Common myeloid progenitor, CD34-positive (primary cell): ENCODE results near the gene CYP4F2.
"Not testable (repeated sequence)": the region's sequence is repeated elsewhere in the genome, so short reads cannot be mapped to it uniquely, and the experiment has no call there.

Source experiments
- CTCF ChIA-PET: fragments of 350-600 bp; sonication (Branson Sonifier 250); formaldehyde crosslinking; loops from one replicate; lab custom pipeline; 2021; ENCODE audit warnings: antibody characterized with exemption; lab: Charles Lee
- POLR2A ChIA-PET: fragments of 350-600 bp; sonication (Branson Sonifier 250); formaldehyde crosslinking; loops from one replicate; lab custom pipeline; 2021; ENCODE audit warnings: antibody characterized with exemption; lab: Charles Lee
- DNase-seq, 3 donors: peaks; one replicate each; pipeline versions ENCODE4 v3.0.0 to v3.0.0-alpha.2; 2013
- H3K27ac ChIP-seq, 2 experiments: 1 replicate in 1 of 2; 2 replicates in 1 of 2; pipeline ENCODE4 v1.7.0; 2013; ENCODE audit warnings: inconsistent platforms in 2 of 2, low read length in 2 of 2, mild to moderate bottlenecking in 2 of 2, low read depth in 1 of 2, moderate library complexity in 1 of 2; ENCODE audit not compliant: severe bottlenecking in 2 of 2, insufficient read depth in 1 of 2, poor library complexity in 1 of 2
- H3K27me3 ChIP-seq, 5 experiments: replicated peaks in 2 of 5; 1 replicate in 3 of 5; 2 replicates in 2 of 5; pipeline versions ENCODE4 v1.6.1 to v1.7.0; 2013; ENCODE audit warnings: low read length in 4 of 5, mild to moderate bottlenecking in 2 of 5, moderate library complexity in 2 of 5, inconsistent platforms in 1 of 5; ENCODE audit not compliant: insufficient read depth in 5 of 5, control insufficient read depth in 4 of 5
- H3K36me3 ChIP-seq, 4 experiments: 1 replicate in 2 of 4; 2 replicates in 2 of 4; pipeline versions ENCODE4 v1.6.1 to v1.7.0; 2013; ENCODE audit warnings: low read length in 3 of 4, control low read depth in 1 of 4, mild to moderate bottlenecking in 1 of 4; ENCODE audit not compliant: control insufficient read depth in 4 of 4, insufficient read depth in 4 of 4
- H3K4me1 ChIP-seq, 4 experiments: 1 replicate in 3 of 4; 2 replicates in 1 of 4; pipeline versions ENCODE4 v1.6.1 to v1.7.1; 2013; ENCODE audit warnings: low read length in 3 of 4, mild to moderate bottlenecking in 3 of 4, control low read depth in 1 of 4, inconsistent platforms in 1 of 4, moderate library complexity in 1 of 4; ENCODE audit not compliant: control insufficient read depth in 4 of 4, insufficient read depth in 4 of 4; ENCODE audit errors: control extremely low read depth in 1 of 4
- H3K4me3 ChIP-seq, 7 experiments: 1 replicate in 4 of 7; 2 replicates in 3 of 7; pipeline versions ENCODE4 v1.5.1 to v1.7.0; 2013; ENCODE audit warnings: mild to moderate bottlenecking in 7 of 7, low read length in 6 of 7, moderate library complexity in 6 of 7, inconsistent platforms in 2 of 7, low read depth in 2 of 7, control low read depth in 1 of 7; ENCODE audit not compliant: insufficient read depth in 4 of 7, control insufficient read depth in 1 of 7; ENCODE audit errors: extremely low read depth in 1 of 7
- H3K9me3 ChIP-seq, 5 experiments: 1 replicate in 4 of 5; 2 replicates in 1 of 5; pipeline versions ENCODE4 v1.6.1 to v1.7.1; 2013; ENCODE audit warnings: low read length in 4 of 5, mild to moderate bottlenecking in 2 of 5, inconsistent platforms in 1 of 5, low read depth in 1 of 5, moderate library complexity in 1 of 5; ENCODE audit not compliant: control insufficient read depth in 4 of 5, insufficient read depth in 2 of 5; ENCODE audit errors: control extremely low read depth in 1 of 5
- WGBS: methylation state at CpG from one replicate; pipeline ENCODE4 v1.1.5; 2013; ENCODE audit not compliant: insufficient coverage; 5-methylcytosine and 5-hydroxymethylcytosine counted together

The CYP4F2 gene

DNA sequence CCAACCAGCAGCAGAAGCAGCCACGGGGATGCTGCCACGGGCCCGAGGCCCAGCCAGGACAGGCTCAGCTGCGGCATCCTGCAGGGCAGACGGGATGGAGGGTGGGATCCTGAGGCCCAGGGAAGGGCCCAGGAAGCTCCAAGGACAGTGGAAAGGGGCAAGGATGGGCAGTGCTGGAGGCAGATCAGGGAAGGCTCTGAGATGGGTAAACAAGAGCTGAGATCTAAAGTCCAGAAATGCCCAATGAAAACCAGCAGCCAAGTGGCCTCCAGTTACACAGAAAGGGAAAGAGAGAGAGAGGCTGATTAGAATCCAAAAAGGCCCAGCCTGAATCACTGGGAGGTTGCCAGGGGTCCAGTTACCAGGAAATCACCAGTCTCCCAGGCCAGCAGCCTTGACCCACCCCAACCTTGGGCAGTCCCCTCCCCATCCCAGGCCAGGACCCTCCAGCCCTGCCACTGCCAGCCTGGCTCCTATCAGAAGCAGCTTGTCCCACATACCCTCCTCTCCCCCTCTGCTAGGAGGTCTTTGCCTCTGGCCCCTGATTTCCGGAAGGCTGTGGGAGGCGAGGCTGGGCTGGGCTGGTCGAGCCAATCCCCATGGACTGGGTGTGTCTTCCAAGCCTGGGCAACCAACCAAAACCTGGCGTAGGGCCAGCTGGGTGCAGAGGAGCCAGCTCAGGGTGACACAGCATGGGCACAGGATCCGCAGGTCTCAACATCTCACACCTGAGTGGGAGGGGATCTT, 36.6 kb upstream of the CYP4F2 start, which contains the start of gene CYP4F11:
TSS of gene CYP4F11 (minus strand) at position 198 of the 747 bp plus-strand sequence. CDS start at position 77, 121 bp downstream.
- no peaks in the 10 kb centered on the region for H3K36me3 ChIP-seq
- WGBS = 40% methylated on average over 9 of the region's 10 CpGs
- DNase-seq = peak; percentile 38 to 73 (median 47)
- H3K9me3 ChIP-seq = peaks cover 0 to 11% (median 6%) of the 10 kb centered on the region in 5 experiments
- CTCF ChIA-PET = no interaction called here
- H3K27me3 ChIP-seq = peaks cover 3 to 60% (median 26%) of the 10 kb centered on the region in 5 experiments
- POLR2A ChIA-PET = interaction anchor here (0.6 kb wide), 2 partner anchors 37 to 83 kb away, joined by 4 to 6 read pairs; no protein-coding TSS in a partner anchor
- H3K4me1 ChIP-seq = no peaks in the 10 kb centered on the region
- H3K27ac ChIP-seq = no peak within 1 kb of the TSS
- no peak within 1 kb of the TSS for H3K4me3 ChIP-seq

DNA sequence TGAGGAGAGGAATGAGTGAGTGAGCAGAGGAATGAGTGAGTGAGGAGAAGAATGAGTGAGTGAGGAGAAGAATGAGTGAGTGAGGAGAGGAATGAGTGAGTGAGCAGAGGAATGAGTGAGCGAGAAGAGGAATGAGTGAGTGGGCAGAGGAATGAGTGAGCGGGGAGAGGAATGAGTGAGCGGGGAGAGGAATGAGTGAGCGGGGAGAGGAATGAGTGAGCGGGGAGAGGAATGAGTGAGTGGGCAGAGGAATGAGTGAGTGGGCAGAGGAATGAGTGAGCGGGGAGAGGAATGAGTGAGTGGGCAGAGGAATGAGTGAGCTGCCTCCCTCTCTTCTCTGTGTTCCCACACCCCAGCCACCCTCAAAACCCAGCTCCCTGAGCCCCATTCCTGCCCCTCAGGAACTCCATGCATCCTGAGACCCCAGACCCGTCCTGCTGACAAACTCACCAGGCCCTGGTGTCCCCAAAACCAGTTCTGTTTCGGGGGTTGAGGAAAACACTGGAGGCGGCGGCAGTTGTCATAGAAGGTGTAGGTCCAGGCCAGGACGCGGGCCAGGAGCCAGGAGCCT, 36.0 kb upstream of the CYP4F2 start:
- Histone ChIP-seq H3K9me3 (peaks cover 0 to 11% (median 6%) of the 10 kb centered on the region in 5 experiments), H3K27me3 (peaks cover 3 to 63% (median 26%) of the 10 kb centered on the region in 5 experiments)
- DNase-seq, H3K4me3 ChIP-seq, H3K36me3 ChIP-seq, H3K4me1 ChIP-seq, H3K27ac ChIP-seq, CTCF ChIA-PET: not testable (repeated sequence)
- POLR2A ChIA-PET = interaction anchor here (0.6 kb wide), 1 partner anchor 38 kb away, joined by 4 read pairs; no protein-coding TSS in a partner anchor
- WGBS = 40% methylated on average over 11 of the region's 12 CpGs

DNA sequence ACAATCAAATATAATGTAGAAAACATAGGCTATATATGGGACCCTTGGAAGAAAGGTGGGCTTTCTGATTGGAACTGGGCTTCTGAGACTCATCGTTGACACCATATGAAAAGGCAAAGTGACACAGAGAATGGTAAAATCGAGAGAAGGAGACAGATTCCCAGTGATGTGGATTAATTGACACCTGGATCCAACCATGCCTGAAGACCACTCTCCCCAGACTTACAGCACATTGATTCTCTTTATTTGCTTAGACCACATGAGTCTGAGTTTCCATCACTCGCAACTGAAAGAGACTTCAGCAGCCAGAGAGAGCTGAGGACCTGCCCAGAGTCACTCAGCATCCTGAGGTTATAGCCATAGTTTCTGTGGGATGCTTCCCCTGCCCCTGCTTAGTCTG, 30.4 kb upstream of the CYP4F2 start:
- peaks cover 5 to 46% (median 13%) of the 10 kb centered on the region in 5 experiments for H3K27me3 ChIP-seq
- CTCF ChIA-PET = no interaction called here

DNA sequence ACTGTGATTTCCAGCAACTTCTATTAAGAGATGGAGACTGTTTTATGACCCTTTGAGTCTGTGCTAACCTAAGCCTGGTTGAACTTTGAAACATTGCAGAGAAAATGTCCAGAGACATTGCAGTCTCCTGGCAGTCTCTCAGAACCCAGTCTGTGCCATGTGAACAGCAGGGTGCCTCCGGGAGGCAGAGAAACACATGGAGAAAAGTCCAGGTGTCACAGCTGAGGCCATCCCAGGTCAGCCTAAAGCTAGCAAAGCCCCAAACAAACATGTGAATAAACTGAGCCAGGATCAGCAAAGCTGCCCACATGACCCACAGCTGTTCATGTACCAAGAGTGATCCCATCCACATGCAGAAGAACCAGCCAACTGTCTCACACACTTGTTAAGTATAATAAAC, 28.6 kb upstream of the CYP4F2 start:
- Histone ChIP-seq H3K4me3 (no peak overlapping the region), H3K9me3 (peaks cover 0 to 3% (median 0%) of the 10 kb centered on the region in 5 experiments), H3K4me1 (no peaks in the 10 kb centered on the region), H3K27me3 (peaks cover 5 to 53% (median 13%) of the 10 kb centered on the region in 5 experiments), H3K36me3 (no peaks in the 10 kb centered on the region), H3K27ac (no peak overlapping the region)
- 0% methylated on average over 1 of the region's 1 CpG for WGBS
- CTCF ChIA-PET = no interaction called here
- DNase-seq = no peak
- POLR2A ChIA-PET = no interaction called here

More for the DNA sequence above, 30.4 kb upstream of the CYP4F2 start:
- no peak for DNase-seq
- 95% methylated on average over 3 of the region's 3 CpGs for WGBS
- Histone ChIP-seq H3K36me3 (no peaks in the 10 kb centered on the region), H3K4me1 (no peaks in the 10 kb centered on the region), H3K27ac (no peak overlapping the region), H3K9me3 (peaks cover 0 to 3% (median 0%) of the 10 kb centered on the region in 5 experiments), H3K4me3 (no peak overlapping the region)
- POLR2A ChIA-PET = no interaction called here

DNA sequence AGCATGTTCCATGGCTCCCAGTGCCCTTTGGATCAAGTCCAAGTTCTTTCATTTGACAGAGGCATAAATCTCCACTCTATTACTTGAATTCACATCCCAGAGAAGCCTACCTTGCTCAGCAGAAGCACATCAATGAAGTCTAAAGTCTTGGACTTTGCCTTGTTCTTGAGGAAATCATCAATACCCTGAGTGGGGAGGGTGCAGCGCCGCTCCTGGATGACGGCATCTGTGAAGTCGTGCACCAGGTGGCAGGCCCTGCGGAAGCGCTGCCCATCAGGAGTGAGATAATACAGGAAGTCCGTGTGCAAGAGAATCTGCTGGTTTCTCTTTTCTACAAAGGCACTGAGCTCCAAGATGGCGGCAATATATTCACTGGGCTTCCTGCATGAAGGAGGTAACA, 25.8 kb upstream of the CYP4F2 start:
- no peak for DNase-seq
- no peaks in the 10 kb centered on the region for H3K36me3 ChIP-seq
- peaks cover 0 to 3% (median 0%) of the 10 kb centered on the region in 5 experiments for H3K9me3 ChIP-seq
- peaks cover 2 to 42% (median 9%) of the 10 kb centered on the region in 5 experiments for H3K27me3 ChIP-seq
- H3K27ac ChIP-seq = no peak overlapping the region
- no peak overlapping the region for H3K4me3 ChIP-seq
- POLR2A ChIA-PET = no interaction called here
- CTCF ChIA-PET = interaction anchor here (1.0 to 1.5 kb wide), 2 partner anchors 10 to 17 kb away, joined by 3 to 4 read pairs; no protein-coding TSS in a partner anchor
- 79% methylated on average over 8 of the region's 8 CpGs for WGBS
- H3K4me1 ChIP-seq = no peaks in the 10 kb centered on the region

DNA sequence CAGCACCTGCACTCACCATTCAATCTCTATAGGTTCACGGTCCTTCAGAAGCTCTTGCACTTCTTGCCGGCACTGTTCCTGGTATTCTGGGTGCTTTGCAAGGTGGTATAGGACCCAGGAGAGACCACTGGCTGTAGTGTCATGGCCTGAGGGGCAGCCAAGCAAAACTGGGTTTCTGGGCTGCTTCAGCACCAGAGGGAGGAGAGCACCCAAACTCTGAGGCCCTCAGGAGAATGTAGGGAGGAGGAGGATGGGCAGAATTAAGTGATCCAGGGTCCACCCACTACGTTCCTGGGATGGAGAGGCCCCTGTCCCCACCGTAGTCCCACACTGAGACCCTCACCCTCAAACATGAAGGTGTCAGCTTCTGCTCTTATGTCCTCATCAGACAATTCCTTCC, 24.1 kb upstream of the CYP4F2 start:
- H3K9me3 ChIP-seq = peaks cover 0 to 3% (median 0%) of the 10 kb centered on the region in 5 experiments
- H3K36me3 ChIP-seq = no peaks in the 10 kb centered on the region
- POLR2A ChIA-PET = no interaction called here
- H3K4me1 ChIP-seq = no peaks in the 10 kb centered on the region
- CTCF ChIA-PET = no interaction called here
- DNase-seq = no peak
- H3K27ac ChIP-seq = no peak overlapping the region
- no peak overlapping the region for H3K4me3 ChIP-seq
- H3K27me3 ChIP-seq = peaks cover 2 to 36% (median 8%) of the 10 kb centered on the region in 5 experiments
- WGBS = 72% methylated on average over 2 of the region's 4 CpGs

DNA sequence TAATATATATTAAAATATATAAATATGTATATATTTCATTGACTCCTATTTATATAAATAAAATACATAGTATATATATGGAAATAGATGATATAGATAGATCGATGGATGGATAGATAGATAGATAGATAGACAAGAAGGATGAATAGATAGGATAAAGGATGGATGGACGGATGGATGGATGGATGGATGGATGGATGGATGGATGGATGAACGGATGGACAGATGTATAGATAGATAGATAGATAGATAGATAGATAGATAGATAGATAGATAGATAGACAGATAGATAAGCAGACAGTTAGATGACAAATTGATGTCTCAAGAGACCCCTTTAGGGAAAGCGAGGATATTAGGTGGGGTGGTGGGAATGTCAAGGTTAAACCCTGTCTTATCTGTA, 21.4 kb upstream of the CYP4F2 start:
- H3K27ac ChIP-seq = no peak overlapping the region
- H3K4me1 ChIP-seq = no peaks in the 10 kb centered on the region
- H3K4me3 ChIP-seq = no peak overlapping the region
- no peaks in the 10 kb centered on the region for H3K36me3 ChIP-seq
- peaks cover 2 to 11% (median 4%) of the 10 kb centered on the region in 5 experiments for H3K9me3 ChIP-seq
- CTCF ChIA-PET = interaction anchor here (1.3 kb wide), 1 partner anchor 288 kb away, joined by 3 read pairs; no protein-coding TSS in a partner anchor
- POLR2A ChIA-PET = no interaction called here
- 81% methylated on average over 3 of the region's 4 CpGs for WGBS
- peaks cover 0 to 28% (median 4%) of the 10 kb centered on the region in 5 experiments for H3K27me3 ChIP-seq
- DNase-seq = no peak
